A549 (cell line): ENCODE results near the gene SMIM35.

Source experiments
- BHLHE40 ChIP-seq: IDR thresholded peaks from 2 replicates; pipeline ENCODE4 v1.6.1; 2012; ENCODE audit warnings: low read depth, low read length, inconsistent platforms
- CBX2 ChIP-seq: fragments of 200-600 bp; sonication (generic); IDR thresholded peaks from 2 replicates; pipeline ENCODE4 v1.6.1; 2016; ENCODE audit warnings: low read depth, mild to moderate bottlenecking, borderline replicate concordance
- CEBPB ChIP-seq, 2 experiments: fragments of >200 bp in 1 of 2; sonication (Bioruptor Twin) in 1 of 2; formaldehyde crosslinking in 1 of 2; IDR thresholded peaks; 2 replicates each; pipeline ENCODE4 v1.6.1; 2012 to 2016
- EP300 ChIP-seq, 2 experiments: fragments of >200 bp; sonication (Bioruptor Twin); formaldehyde crosslinking; IDR thresholded peaks; 2 replicates in 1 of 2; 3 replicates in 1 of 2; pipeline ENCODE4 v1.6.1; 2016 to 2017
- HDAC2 ChIP-seq: fragments of 200-600 bp; sonication (generic); IDR thresholded peaks from 2 replicates; pipeline ENCODE4 v1.6.1; 2016
- POLR2A ChIP-seq: IDR thresholded peaks from 2 replicates; pipeline ENCODE4 v1.6.1; 2012; ENCODE audit warnings: mild to moderate bottlenecking, low read length
- RAD21 ChIP-seq, 2 experiments: fragments of >200 bp in 1 of 2; sonication (Bioruptor Twin) in 1 of 2; formaldehyde crosslinking in 1 of 2; IDR thresholded peaks in 1 of 2; conservative IDR thresholded peaks in 1 of 2; 2 replicates in 1 of 2; 3 replicates in 1 of 2; pipeline ENCODE4 v1.6.1; 2012 to 2018; ENCODE audit warnings: inconsistent platforms in 1 of 2
- REST ChIP-seq: fragments of 200-600 bp; sonication (generic); IDR thresholded peaks from 2 replicates; pipeline ENCODE4 v1.6.1; 2016; ENCODE audit warnings: antibody characterized with exemption, mild to moderate bottlenecking, moderate library complexity
- USF2 ChIP-seq: fragments of 450-650 bp; IDR thresholded peaks from 2 replicates; pipeline ENCODE4 v1.6.1; 2014; ENCODE audit warnings: antibody characterized with exemption
- TF ChIP-seq, protein P1 (sequence below): fragments of >200 bp; sonication (Bioruptor Twin); formaldehyde crosslinking; IDR thresholded peaks from 3 replicates; pipeline ENCODE4 v1.5.1; 2016
- TF ChIP-seq, protein P2 (sequence below): IDR thresholded peaks from 2 replicates; pipeline ENCODE4 v1.6.1; 2012

- TF ChIP-seq, protein P1, sequence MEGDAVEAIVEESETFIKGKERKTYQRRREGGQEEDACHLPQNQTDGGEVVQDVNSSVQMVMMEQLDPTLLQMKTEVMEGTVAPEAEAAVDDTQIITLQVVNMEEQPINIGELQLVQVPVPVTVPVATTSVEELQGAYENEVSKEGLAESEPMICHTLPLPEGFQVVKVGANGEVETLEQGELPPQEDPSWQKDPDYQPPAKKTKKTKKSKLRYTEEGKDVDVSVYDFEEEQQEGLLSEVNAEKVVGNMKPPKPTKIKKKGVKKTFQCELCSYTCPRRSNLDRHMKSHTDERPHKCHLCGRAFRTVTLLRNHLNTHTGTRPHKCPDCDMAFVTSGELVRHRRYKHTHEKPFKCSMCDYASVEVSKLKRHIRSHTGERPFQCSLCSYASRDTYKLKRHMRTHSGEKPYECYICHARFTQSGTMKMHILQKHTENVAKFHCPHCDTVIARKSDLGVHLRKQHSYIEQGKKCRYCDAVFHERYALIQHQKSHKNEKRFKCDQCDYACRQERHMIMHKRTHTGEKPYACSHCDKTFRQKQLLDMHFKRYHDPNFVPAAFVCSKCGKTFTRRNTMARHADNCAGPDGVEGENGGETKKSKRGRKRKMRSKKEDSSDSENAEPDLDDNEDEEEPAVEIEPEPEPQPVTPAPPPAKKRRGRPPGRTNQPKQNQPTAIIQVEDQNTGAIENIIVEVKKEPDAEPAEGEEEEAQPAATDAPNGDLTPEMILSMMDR, result no peak
- TF ChIP-seq POLR2A (no peak), CEBPB (IDR thresholded peaks at IDR 0.05) (no peak), EP300 (IDR thresholded peaks at IDR 0.05) (no peak), HDAC2 (no peak), RAD21 (conservative IDR thresholded peaks at IDR 0.05 in 1 of 2, IDR thresholded peaks at IDR 0.05 in 1 of 2) (no peak), USF2 (no peak), BHLHE40 (no peak), CBX2 (no peak), REST (no peak)
- TF ChIP-seq, protein P2, sequence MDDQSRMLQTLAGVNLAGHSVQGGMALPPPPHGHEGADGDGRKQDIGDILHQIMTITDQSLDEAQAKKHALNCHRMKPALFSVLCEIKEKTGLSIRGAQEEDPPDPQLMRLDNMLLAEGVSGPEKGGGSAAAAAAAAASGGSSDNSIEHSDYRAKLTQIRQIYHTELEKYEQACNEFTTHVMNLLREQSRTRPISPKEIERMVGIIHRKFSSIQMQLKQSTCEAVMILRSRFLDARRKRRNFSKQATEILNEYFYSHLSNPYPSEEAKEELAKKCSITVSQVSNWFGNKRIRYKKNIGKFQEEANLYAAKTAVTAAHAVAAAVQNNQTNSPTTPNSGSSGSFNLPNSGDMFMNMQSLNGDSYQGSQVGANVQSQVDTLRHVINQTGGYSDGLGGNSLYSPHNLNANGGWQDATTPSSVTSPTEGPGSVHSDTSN, result no peak
Observed at GRCh38 chr11:117972629-117973502, 113.9 kb downstream of the SMIM35 start.
